GM13976 (cell line): ENCODE measurements around the gene CRYBA2.

Experiments used
- DNase-seq: peaks from one replicate; pipeline ENCODE4 v3.0.0; 2012; ENCODE audit warnings: low spot score
- in situ Hi-C: fragments of 300-500 bp; cut with MboI; formaldehyde crosslinking; loops from one replicate; pipeline ENCODE4 v1.12.0; 2022; ENCODE audit warnings: low sequenced_read_pairs, mixed read lengths, inconsistent platforms; ENCODE audit not compliant: unreplicated experiment
- TF ChIP-seq, protein P1 (sequence below): IDR thresholded peaks from 2 replicates; pipeline ENCODE4 v1.5.1; 2012; ENCODE audit warnings: borderline replicate concordance, mild to moderate bottlenecking; ENCODE audit not compliant: insufficient read depth; ENCODE audit errors: extremely low read depth, missing control alignments, control extremely low read depth

Gene CRYBA2

DNA sequence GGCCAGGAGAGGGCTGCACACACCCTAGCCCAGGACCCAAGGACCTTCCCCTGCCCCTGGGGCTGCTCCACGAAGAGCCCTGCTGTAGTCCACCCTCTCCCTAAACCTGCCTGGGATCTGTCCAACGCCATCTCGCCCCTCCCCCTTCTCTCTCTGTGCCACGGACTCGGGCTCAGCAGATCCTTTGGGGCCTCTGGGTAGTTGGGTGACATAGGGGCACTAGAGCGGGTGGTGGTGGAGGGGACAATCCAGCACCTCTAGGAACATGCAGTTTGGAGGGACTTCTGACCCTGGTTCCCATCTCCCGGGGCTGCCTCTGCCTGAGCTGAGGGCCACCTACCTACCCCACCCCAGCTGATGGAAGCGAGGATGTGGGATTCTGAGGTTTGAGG is 7.3 kb upstream of the CRYBA2 start:
- DNase-seq = no peak
- TF ChIP-seq, protein P1, sequence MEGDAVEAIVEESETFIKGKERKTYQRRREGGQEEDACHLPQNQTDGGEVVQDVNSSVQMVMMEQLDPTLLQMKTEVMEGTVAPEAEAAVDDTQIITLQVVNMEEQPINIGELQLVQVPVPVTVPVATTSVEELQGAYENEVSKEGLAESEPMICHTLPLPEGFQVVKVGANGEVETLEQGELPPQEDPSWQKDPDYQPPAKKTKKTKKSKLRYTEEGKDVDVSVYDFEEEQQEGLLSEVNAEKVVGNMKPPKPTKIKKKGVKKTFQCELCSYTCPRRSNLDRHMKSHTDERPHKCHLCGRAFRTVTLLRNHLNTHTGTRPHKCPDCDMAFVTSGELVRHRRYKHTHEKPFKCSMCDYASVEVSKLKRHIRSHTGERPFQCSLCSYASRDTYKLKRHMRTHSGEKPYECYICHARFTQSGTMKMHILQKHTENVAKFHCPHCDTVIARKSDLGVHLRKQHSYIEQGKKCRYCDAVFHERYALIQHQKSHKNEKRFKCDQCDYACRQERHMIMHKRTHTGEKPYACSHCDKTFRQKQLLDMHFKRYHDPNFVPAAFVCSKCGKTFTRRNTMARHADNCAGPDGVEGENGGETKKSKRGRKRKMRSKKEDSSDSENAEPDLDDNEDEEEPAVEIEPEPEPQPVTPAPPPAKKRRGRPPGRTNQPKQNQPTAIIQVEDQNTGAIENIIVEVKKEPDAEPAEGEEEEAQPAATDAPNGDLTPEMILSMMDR = no peak
- in situ Hi-C loops = no loop called here

DNA sequence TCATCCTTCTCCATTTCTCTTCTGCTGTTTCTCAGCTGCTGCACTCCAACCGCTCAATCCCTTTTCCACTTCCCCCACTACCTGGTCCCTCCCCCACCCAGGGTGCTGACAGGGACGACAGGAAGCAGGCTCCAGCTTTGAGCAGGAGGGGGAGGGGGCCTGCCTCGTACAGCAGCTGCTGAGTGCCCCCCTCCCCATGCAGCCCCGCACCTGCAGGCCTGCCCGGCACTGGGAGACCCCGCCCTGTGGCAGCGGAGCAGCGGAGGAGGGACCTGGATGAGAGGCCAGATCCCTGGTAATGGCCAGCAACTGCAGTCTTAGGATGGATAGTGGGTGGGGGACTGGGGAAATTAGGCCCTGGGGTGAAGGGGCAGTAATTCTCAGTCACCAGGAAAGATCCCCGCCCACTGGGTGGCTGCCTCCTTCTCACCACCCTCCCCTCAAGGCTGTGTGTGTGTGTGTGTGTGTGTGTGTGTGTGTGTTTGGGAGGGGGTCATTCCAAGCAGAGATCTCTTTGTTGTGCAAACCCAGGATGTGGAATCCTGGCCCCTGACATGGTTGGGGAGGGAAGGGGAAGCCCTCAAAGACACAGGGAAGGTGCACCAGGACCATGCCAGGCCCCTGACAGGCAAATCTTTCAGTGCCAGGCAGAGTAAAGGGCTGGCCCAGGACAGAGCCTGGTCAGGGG is 6.8 kb upstream of the CRYBA2 start:
- no peak for DNase-seq
- in situ Hi-C loops = no loop called here

DNA sequence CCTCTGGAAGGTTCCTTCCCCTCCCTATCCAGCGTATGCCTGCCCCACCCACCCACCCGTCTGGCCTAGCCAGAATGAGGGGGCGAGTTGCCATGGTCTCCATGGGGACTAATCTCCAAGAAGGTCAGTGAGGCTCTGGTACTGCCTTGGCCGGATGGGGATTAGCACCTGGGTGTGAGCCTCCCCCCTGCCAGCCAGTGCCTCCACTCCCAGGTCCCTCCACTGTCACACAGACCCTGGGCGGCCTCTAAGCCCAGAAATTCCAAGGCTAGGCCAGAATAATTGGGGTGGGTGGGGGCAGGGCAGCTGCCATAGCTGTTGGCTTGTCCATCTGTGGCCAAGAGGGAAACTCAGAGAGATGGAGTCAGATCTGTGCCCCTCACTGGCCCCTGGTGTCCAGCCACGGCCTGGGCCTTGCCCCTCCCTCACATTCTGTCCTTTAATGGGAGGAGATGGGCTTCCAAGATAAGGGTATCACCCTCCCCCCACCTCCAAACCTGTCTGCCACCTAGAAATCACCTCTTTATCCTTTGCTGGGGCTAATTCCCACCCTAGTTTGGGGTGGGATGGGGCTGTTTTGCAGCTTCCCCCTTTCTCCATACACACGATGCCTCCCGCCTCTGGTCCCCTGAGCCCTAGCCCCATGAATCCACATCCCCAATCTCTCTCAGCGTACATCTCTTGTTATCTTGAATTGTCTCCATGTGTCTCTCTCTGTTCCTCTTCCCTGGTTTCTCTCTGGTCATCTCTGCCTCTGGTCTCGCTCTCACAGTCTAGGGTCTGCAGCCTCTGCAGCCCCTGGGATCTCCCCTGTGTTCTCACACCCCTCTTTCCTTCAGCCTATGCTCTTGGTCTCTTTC is 6.0 kb upstream of the CRYBA2 start:
- no peak for DNase-seq
- in situ Hi-C loops = no loop called here
- TF ChIP-seq, protein P1 = no peak

More for the DNA sequence above, 6.8 kb upstream of the CRYBA2 start:
- TF ChIP-seq, protein P1 = no peak

DNA sequence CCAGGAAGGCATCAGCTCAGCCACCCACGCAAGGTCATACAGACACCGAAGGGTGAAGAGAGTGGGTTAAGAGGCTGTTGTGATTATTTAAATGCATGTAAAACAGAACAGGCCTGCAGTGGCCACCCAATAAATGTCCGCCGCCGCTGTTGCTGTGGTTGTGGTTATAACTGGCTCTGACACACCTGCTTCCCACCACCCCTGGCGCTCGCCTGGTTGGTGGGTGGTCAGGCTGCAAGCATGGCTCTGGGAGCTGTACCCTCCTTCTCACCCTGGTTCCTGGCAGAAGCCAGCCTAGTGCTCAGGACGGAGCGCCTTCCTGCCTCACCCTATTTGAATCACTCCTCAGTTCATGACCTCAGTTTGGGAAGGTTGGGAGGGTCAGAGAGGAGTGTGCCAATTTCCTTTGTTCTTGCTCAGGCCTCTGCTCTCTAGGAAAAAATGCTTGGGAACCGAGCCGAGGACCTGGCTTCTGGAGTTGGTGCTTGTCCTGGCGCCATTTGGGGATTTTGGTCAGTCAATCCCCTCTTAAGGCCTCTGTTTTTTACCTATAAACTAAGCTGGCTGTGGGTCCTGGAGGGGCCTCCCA is 5.3 kb upstream of the CRYBA2 start:
- in situ Hi-C loops = no loop called here
- TF ChIP-seq, protein P1 = no peak
- no peak for DNase-seq

DNA sequence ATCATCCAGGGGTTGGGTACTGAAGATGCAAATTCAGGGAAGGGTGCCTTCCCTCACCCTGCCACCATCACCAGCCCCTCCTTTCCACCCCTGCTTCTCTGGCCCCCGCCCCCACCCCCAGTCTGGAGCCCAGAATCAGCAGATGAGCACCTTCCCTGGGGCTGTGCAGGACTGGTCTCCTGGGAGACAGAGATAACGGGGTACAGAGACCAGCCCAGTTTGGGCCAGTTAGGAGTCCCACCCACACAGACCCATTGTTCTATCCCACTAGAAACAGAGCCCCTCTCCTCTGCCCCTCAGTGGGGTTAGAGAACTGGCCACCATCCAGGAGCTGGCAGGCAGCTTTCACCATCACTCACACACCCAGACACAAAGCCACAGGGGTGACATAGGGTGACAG is 4.5 kb upstream of the CRYBA2 start:
- in situ Hi-C loops = no loop called here
- DNase-seq = no peak
- TF ChIP-seq, protein P1 = no peak

DNA sequence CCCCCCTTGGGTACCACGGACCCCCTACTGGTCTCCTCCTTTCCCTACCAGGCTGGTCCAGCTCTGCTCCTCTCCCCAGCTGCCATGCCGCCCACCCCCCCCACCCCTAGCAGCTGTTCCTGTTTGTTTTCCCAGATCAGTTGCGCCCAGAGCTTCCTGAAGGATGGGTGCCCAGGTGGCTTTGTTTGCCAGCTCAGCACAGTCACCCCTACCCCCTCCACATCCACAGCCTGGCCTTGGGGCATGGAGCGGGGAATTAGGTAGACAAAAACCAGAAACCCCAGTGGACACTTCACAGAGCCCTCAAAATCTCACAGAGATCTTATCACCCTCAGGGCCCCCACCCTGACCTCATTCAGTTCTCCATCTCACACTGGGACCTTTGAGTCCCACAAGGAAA is 3.7 kb upstream of the CRYBA2 start:
- no peak for DNase-seq
- in situ Hi-C loops = no loop called here
- TF ChIP-seq, protein P1 = no peak
